Cerebellar nuclear complex (tissue), 1 donor: ENCODE data around the gene ERC2.

ENCODE experiments used
- DNase-seq, 2 experiments: peaks; one replicate each; lab custom pipeline; 2025; lab: John Stamatoyannopoulos, UW

The ERC2 gene

GRCh38 chr3:55678546-55679216 is 789.6 kb downstream of the ERC2 start:
- no peak for DNase-seq

- DNase-seq = no peak
Measured at GRCh38 chr3:55676643-55677042, 791.6 kb downstream of the ERC2 start.

GRCh38 chr3:55675478-55675877 is 792.8 kb downstream of the ERC2 start:
- DNase-seq = no peak

GRCh38 chr3:55673764-55674163 is 794.5 kb downstream of the ERC2 start:
- DNase-seq = no peak

- DNase-seq = no peak
Measured at GRCh38 chr3:55669133-55669532, 799.1 kb downstream of the ERC2 start.

- DNase-seq = no peak
Measured at GRCh38 chr3:55668359-55668758, 799.9 kb downstream of the ERC2 start.

- DNase-seq = no peak
Measured at GRCh38 chr3:55664387-55664786, 803.9 kb downstream of the ERC2 start.

- DNase-seq = no peak
Measured at GRCh38 chr3:55662683-55663082, 805.6 kb downstream of the ERC2 start.

GRCh38 chr3:55661571-55661970 is 806.7 kb downstream of the ERC2 start:
- no peak for DNase-seq

- peak in 1 of 2 experiments; percentile 55 for DNase-seq
Measured at GRCh38 chr3:55661141-55661540, 807.1 kb downstream of the ERC2 start.

- DNase-seq = no peak
Measured at GRCh38 chr3:55660642-55661041, 807.6 kb downstream of the ERC2 start.

- no peak for DNase-seq
Measured at GRCh38 chr3:55659701-55660100, 808.6 kb downstream of the ERC2 start.

- DNase-seq = no peak
Measured at GRCh38 chr3:55658690-55659562, 809.3 kb downstream of the ERC2 start.

GRCh38 chr3:55658270-55658669 is 810.0 kb downstream of the ERC2 start:
- no peak for DNase-seq

GRCh38 chr3:55655544-55655943 is 812.7 kb downstream of the ERC2 start:
- DNase-seq = no peak

- DNase-seq = no peak
Measured at GRCh38 chr3:55654123-55654760, 814.0 kb downstream of the ERC2 start.

GRCh38 chr3:55651011-55651410 is 817.3 kb downstream of the ERC2 start:
- DNase-seq = no peak

GRCh38 chr3:55650011-55650410 is 818.3 kb downstream of the ERC2 start:
- no peak for DNase-seq

- DNase-seq = no peak
Measured at GRCh38 chr3:55649554-55649953, 818.7 kb downstream of the ERC2 start.

- no peak for DNase-seq
Measured at GRCh38 chr3:55648591-55649318, 819.5 kb downstream of the ERC2 start.

- DNase-seq = no peak
Measured at GRCh38 chr3:55647670-55648069, 820.6 kb downstream of the ERC2 start.

GRCh38 chr3:55647063-55647462 is 821.2 kb downstream of the ERC2 start:
- DNase-seq = no peak
